Forelimb muscle (tissue), 1 donor: ENCODE data around the gene WNT9A. TPM values are rescaled to one million over a fixed set of nuclear protein-coding genes. Genes with fewer than 3 reads are reported as not detected.

Experiments
- DNase-seq: peaks from one replicate; pipeline ENCODE4 v3.0.0-alpha.2; 2013; ENCODE audit warnings: low read depth
- polyA plus RNA-seq: library from polyadenylated mRNA; unstranded; fragments of 120-200 nt; gene quantifications from one replicate; pipeline ENCODE4 v1.2.1, GENCODE V29; 2013; ENCODE audit not compliant: insufficient read length

WNT9A gene
- polyA plus RNA-seq, 1 donor, result 11.2 TPM

DNA sequence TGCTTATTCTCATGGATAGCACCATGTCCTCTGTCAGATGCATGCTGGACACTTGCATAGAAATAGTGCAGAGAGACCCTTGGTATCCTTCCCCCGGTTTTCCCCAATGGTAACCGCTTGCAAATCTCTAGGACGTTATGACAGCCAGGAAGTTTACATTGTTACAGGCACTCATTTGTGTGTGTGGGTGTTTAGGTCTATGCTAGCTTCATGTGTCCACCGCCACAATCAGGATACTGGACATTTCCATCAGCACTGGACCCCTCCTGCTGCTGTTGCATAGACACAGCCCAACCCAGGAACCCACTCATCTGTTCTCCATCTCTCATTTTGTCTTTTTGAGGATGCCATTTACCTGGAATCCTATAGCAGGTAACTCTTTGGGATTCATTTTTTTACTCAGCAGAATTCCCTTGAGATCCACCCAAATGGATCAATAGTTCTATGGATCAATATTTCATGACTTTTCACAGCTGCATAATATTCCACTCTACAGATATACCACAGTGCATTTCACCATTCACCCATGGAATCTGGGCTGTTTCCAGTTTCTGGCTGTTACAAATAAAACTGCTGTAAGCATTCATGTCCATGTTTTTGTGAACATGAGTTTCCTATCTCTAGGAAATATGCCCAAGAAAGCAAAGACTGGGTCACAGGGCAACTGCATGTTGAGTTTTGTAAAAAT lies 6.6 kb upstream of the WNT9A start:
- no peak for DNase-seq

GRCh38 chr1:227953022-227953412 lies 5.3 kb upstream of the WNT9A start:
- no peak for DNase-seq

DNA sequence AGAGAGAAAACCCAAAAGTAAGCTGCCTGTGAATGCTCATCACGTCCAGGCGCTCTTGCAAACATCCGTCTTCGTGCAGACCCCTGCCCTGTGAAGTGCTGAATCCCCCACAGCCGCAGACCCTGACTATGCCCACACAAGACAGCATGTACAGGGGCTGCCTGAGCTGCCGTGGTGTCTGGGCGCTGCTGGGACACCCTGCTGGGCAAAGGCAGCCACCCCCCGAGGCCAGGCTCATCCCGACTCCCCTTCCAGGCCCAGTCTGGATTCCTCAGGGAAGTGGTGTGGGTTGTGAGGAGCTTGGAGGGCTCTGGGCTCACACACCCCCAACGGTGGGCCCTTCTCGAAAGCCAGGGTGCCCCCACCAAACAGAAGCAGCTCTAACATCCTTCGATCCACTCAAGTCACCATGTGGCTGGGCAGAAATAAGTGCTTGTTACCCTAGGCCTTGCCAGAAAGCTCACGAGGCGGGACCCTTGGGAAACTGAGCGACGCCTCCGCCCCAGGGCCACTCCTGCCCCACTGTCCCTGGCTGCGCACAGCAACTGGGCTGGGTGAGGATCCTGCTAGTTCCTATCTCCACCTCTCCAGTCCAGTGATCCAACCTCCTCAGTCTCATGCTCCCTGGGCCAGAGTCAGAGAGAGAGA lies 4.8 kb upstream of the WNT9A start:
- DNase-seq, result no peak

DNA sequence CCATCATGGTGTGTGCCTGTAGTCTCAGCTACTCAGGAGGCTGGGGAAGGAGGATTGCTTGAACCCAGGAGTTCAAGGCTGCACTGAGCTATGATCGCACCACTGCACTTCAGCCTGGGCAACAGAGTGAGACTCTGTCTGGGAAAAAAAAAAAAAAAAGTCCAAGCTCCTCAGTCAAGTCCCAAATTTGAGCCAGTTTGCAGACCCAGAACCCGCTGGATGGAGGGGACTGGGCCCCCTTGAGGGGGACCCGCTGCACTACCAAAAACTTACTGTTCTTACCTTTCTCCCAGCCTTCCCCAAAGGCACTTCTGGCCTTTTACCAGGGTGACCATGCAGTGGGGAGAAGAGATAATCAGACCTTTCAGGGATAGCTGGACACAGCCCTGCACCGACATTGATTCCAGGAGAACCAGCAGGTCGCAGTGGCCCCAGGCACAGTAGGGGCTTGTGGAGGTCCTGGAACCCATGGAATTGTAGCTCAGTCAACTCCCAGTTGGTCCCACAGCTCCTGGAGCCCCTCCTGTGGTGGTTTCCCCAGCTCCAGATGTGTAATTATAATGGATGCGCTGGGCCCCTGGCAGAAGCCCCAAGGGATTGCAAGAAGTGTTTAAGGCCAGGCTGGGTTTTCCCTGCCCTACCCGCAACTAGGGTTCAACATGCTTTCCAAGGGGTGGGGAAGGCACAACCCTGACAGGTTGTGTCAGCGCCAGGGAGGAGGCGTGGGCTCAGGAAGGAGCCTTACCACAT lies 4.1 kb upstream of the WNT9A start:
- no peak for DNase-seq

DNA sequence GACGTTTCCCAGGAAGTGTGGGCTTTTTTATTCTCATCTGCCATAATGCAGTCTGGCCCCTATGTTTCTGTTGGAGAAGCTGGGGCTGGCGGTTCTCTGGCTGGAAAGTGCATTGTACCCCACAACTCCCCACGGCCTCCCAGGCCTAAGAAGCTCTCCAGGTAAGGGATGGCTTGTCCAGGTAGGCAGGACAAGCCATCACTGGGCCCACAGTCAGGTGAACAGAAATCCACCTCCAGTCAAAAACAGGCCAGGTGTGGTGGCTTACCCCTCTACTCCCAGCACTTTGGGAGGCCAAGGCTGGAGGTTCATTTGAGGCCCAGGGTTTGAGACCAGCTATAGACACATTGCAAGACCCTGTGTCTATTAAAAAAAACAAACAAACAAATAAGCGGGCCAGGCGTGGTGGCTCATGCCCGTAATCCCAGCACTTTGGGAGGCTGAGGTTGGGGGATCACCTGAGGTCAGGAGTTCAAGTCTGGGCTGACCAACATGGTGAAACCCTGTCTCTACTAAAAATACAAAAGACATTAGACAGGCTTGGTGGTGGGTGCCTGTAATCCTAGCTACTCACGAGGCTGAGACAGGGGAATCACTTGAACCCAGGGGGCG lies 3.1 kb upstream of the WNT9A start:
- no peak for DNase-seq

GRCh38 chr1:227949954-227950734 lies 2.4 kb upstream of the WNT9A start:
- DNase-seq, result no peak

DNA sequence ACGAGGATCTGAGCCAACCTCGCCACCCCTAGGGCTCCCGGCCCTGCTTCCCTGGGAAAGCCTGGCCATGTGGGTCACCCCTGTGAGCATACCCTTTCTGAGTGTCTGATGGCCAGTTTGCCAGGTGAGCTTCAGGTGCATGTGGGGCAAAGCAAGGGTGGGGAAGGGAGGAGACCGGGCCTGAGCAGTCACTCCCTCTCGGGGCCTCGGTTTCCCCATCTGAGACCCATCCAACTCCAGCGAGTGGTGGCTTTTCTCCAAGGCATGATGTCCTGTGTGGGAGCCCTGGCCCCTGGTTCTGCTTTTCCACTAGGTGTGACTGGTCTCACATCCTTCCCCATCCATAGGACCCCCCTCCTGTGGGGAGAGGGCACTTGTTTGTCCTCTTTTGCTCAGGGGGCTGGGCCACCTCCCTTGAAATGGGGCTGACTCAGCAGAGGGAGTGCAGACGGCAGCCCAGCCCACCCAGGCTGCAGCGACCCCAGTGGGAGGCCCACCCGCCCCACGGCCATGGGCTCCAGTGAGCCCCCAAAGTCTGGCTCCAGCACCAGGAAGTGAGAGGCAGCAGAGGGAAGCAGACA lies 1.7 kb upstream of the WNT9A start:
- DNase-seq, result no peak

GRCh38 chr1:227948493-227949260 lies 945 bp upstream of the WNT9A start:
- no peak for DNase-seq

GRCh38 chr1:227947386-227947675 lies 401 bp downstream of the WNT9A start:
- DNase-seq, result no peak

- no peak for DNase-seq
Observed at GRCh38 chr1:227946624-227947385, 927 bp downstream of the WNT9A start.

DNA sequence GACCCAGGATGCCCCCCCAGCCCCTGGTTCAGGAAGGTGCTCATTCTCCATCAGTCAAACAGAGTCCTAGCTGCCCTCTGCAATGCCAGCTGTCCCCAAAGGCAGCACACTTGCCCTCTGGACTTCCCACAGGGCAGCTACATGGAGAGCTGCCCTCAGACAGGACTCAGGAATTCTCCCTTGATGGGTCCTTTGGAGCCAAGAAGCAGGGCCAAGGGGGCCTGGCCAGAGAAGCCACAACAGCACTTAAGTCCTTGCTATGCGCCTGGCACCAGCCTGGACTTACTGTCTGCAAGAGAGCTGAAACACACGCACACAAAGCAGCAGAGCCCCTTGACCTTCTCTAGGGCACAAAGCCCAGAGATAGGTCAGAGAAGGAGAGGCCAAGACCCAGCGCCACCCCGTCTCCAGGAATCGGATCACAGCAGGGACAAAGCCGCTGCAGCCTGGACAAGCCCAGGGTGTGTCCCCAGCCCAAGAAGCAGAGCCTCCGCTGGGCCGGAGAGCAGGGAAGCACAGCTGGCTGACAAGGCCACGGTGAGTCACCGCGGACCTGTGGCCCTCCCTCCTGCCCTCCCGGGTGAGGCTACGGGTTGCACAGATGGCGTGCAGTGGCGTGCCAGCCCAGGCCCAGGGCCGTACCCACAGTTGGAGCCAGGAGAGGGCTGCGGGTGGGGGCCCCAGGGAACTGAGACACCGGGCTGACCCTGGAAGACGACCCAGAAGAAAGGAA lies 1.7 kb downstream of the WNT9A start:
- no peak for DNase-seq

DNA sequence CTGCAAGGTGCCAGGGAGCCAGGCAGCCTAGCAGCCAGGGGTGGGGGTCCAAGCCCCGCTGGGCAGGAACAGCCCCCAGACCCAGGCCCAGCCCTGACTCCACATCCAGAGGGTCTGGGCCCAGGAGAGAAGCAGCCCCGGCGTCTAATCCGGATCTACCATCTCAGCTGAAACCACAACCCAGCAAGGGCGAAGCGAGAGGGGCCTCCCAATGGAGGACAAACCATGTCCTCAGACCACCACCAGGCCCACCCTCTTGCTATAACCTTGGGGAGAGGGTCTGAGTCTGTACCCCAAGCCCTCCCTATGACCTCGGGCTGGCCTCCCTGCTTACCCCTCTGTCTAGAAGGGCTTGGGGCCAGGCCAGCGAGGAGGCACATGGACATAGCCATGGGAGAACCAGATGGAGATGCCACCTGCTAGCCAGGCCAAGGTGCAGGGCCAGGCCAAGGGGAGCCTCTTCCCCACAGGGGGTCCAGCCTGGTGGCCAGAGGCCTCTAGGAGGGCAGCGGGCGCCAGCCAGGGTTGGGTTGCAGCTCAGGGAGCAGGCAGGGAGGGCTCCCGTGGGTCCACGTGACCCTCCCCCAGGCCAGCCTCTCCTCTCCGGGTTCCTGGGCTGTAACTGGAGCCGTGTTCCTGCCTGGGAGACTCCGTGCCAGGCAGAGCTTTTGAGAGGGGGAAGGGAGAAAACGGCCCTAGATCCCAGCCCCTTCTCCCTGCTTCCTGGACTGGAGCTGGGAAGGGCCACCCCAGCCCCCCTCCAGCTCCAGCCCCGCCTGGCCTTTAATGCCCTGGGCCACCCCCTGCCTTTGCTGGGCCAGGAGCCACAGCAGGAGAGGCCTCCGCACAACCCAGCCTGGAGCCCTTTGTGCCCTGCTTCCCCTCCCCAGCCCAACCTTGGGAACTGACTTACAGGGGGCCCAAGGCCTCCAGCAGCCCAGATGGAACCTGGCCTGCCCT lies 2.5 kb downstream of the WNT9A start:
- no peak for DNase-seq

GRCh38 chr1:227944090-227944930 lies 3.4 kb downstream of the WNT9A start:
- no peak for DNase-seq

GRCh38 chr1:227943381-227944089 lies 4.2 kb downstream of the WNT9A start:
- no peak for DNase-seq

- DNase-seq, result no peak
Observed at GRCh38 chr1:227942716-227943261, 4.9 kb downstream of the WNT9A start.

GRCh38 chr1:227942021-227942715 lies 5.6 kb downstream of the WNT9A start:
- DNase-seq, result no peak
